Coronary artery (tissue), 2 donors: ENCODE measurements around the gene C1orf21.

Source experiments
- DNase-seq: peaks from one replicate; pipeline ENCODE4 v3.0.0-alpha.2; 2017; ENCODE audit warnings: low spot score
- H3K27ac ChIP-seq, 2 donors: fragments of 200-600 bp; sonication (generic); one replicate each; pipeline ENCODE4 v1.5.1; 2016 to 2019
- H3K4me3 ChIP-seq: fragments of 200-600 bp; sonication (generic); 2 replicates; pipeline ENCODE4 v1.5.1; 2016; ENCODE audit warnings: mild to moderate bottlenecking, moderate library complexity
- TF ChIP-seq, protein P1 (sequence below): fragments of 200-600 bp; sonication (generic); IDR thresholded peaks from one replicate; pipeline ENCODE4 v1.5.1; 2019; ENCODE audit warnings: antibody characterized with exemption

The C1orf21 gene

DNA sequence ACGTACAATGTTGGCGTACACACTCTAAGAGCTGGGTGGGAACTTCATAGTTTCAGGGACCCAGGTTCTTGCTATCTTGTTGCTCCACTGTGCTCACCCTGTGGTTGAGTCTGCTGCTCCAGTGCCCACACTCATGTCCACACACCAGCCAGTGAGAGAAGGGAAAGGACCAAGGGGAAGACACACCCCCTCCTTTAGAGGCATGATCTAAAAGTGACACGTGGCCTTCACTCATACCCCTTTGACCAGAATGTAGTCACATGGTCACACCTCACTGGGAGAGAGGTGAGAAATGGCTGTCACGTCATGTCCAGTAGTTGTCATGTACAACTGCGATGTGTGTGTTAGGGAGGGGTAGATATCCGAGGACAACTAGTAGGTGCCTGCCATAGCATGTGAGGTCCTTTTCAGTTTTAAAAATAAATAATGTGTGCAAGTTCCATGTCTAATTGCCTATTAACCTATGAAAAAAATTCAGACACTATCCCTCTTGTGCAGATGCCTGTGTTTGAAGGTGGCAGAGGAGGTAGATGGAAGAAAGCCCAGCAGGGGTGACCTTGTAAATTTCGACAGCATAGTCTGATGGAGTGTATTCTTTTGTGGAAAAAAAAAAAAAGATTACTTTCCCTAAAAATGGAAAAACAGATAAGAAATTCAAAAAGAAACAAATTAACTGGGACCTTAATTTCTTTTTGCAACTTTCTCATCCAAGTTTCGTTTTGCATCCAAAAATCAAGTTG lies 149.6 kb downstream of the C1orf21 start:
- no peak for DNase-seq
- TF ChIP-seq, protein P1, sequence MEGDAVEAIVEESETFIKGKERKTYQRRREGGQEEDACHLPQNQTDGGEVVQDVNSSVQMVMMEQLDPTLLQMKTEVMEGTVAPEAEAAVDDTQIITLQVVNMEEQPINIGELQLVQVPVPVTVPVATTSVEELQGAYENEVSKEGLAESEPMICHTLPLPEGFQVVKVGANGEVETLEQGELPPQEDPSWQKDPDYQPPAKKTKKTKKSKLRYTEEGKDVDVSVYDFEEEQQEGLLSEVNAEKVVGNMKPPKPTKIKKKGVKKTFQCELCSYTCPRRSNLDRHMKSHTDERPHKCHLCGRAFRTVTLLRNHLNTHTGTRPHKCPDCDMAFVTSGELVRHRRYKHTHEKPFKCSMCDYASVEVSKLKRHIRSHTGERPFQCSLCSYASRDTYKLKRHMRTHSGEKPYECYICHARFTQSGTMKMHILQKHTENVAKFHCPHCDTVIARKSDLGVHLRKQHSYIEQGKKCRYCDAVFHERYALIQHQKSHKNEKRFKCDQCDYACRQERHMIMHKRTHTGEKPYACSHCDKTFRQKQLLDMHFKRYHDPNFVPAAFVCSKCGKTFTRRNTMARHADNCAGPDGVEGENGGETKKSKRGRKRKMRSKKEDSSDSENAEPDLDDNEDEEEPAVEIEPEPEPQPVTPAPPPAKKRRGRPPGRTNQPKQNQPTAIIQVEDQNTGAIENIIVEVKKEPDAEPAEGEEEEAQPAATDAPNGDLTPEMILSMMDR = no peak
- no peak overlapping the region for H3K4me3 ChIP-seq
- H3K27ac ChIP-seq = peak overlapping the region in 1 of 2 donors; percentile 79

GRCh38 chr1:184539580-184539979 lies 152.8 kb downstream of the C1orf21 start:
- no peak overlapping the region for H3K27ac ChIP-seq
- TF ChIP-seq, protein P1 = no peak

DNA sequence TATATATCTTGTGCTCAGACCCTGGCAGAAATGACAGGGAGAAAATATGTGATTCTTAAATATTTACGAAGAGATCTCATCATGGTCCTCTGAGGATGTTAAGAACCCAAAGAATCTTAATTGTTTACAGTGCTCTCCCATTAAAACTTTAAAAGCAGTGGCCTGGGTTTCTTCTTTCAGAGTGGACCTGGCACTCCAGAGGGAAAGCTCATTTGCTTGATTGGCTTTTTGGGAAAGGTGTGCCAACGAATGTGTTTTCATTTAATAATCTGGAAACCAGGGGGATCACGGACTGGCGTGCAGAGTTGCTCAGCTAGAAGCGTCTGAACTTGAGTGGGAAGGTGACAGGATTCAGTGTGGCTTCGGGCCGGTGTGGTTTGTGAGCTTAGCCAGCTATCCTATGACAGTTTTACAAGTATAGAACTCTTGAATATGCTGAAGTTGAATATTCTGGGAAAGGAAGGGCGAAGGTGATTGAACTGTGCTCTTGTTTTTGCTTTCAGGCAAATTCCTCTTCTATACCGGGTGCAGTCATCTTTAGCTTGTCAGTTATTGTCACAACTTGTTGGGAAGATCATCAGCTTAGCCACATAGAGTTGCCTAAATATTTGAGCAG lies 154.8 kb downstream of the C1orf21 start:
- TF ChIP-seq, protein P1 = no peak
- H3K27ac ChIP-seq = no peak overlapping the region
- DNase-seq = no peak
- H3K4me3 ChIP-seq = no peak overlapping the region

More at GRCh38 chr1:184539580-184539979, 152.8 kb downstream of the C1orf21 start:
- no peak overlapping the region for H3K4me3 ChIP-seq
- DNase-seq = no peak

- H3K27ac ChIP-seq = no peak overlapping the region
- H3K4me3 ChIP-seq = no peak overlapping the region
- no peak for DNase-seq
- TF ChIP-seq, protein P1 = no peak
Measured at GRCh38 chr1:184542291-184542690, 155.5 kb downstream of the C1orf21 start.

GRCh38 chr1:184545601-184546000 lies 158.8 kb downstream of the C1orf21 start:
- H3K4me3 ChIP-seq = no peak overlapping the region
- DNase-seq = no peak
- TF ChIP-seq, protein P1 = no peak
- H3K27ac ChIP-seq = no peak overlapping the region

DNA sequence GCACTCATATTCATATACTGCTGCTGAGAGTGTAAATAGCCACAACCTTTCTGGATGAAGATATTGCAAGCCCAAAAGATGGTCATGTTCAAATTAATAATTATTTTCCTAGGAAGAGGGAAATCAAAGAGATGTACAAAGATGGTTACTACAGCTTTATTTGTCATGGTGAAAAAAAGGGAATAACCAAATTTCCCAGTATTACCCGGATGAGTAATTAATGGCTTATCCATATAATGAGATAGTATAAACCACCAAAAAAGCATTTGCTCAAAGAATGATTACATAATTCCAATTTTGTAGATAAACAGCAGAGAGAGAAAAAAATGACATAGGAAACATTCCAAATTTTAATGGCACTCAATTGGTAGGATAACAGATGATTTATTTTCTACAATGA lies 165.6 kb downstream of the C1orf21 start:
- no peak for DNase-seq
- TF ChIP-seq, protein P1 = no peak
- H3K4me3 ChIP-seq = no peak overlapping the region
- no peak overlapping the region for H3K27ac ChIP-seq

DNA sequence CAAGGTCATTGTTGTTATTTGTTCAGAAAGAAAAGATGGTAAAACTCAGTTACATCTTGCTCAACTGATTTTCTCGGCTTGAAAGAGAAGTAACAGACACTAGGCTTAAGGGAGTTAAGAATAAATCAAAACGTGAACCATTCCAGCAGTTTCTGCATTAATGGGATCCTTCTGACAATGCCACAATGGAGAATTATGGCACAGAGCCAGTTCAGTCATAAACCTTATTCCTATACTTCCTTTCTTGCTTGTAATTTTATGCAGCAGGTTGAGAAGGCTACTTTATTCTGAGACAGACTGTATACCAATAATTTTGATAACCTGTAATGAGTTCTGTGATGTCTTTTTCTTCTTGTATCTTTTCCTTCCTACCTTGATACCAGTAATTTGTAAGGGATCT lies 167.0 kb downstream of the C1orf21 start:
- TF ChIP-seq, protein P1 = no peak
- Histone ChIP-seq H3K27ac (no peak overlapping the region), H3K4me3 (no peak overlapping the region)
- DNase-seq = no peak
